HepG2 (cell line): ENCODE data around the gene WDR82. TPM values are rescaled to one million over a fixed set of nuclear protein-coding genes. Genes with fewer than 3 reads are reported as not detected.

Experiments used
- CAMTA2 ChIP-seq: sonication (generic); formaldehyde crosslinking; IDR thresholded peaks from 2 replicates; pipeline ENCODE4 v1.4.0; 2020; ENCODE audit warnings: mild to moderate bottlenecking, missing genetic modification reagents, borderline replicate concordance
- ETV6 ChIP-seq: sonication (generic); formaldehyde crosslinking; conservative IDR thresholded peaks from 2 replicates; pipeline ENCODE4 v1.4.0; 2020; ENCODE audit warnings: missing genetic modification reagents
- FIP1L1 ChIP-seq: fragments of 200-400 bp; formaldehyde crosslinking; IDR thresholded peaks from 2 replicates; pipeline ENCODE4 v1.6.1; 2018; ENCODE audit warnings: low read depth, mild to moderate bottlenecking, low read length, moderate library complexity, borderline replicate concordance; ENCODE audit not compliant: insufficient read depth
- KDM5A ChIP-seq: fragments of 200-600 bp; sonication (generic); IDR thresholded peaks from 2 replicates; pipeline ENCODE4 v1.7.0; 2018; ENCODE audit warnings: antibody characterized with exemption, mild to moderate bottlenecking, low read length, borderline replicate concordance
- MXD1 ChIP-seq: sonication (generic); formaldehyde crosslinking; IDR thresholded peaks from 2 replicates; pipeline ENCODE4 v1.4.0; 2020; ENCODE audit warnings: mild to moderate bottlenecking, missing genetic modification reagents
- PHF20 ChIP-seq: sonication (generic); formaldehyde crosslinking; IDR thresholded peaks from 2 replicates; pipeline ENCODE4 v1.5.0; 2020; ENCODE audit warnings: mild to moderate bottlenecking, missing genetic modification reagents
- RFX1 ChIP-seq: fragments of 450-650 bp; IDR thresholded peaks from 2 replicates; pipeline ENCODE4 v1.6.1; 2017
- RFXANK ChIP-seq: IDR thresholded peaks from 2 replicates; pipeline ENCODE4 v1.6.1; 2016
- SP1 ChIP-seq, 2 experiments: fragments of 450-650 bp in 1 of 2; sonication (generic) in 1 of 2; formaldehyde crosslinking in 1 of 2; IDR thresholded peaks; 2 replicates each; pipeline versions ENCODE4 v1.4.0 to v1.6.1; 2016 to 2020; ENCODE audit warnings: missing genetic modification reagents in 1 of 2
- TAF15 ChIP-seq: fragments of 200-400 bp; formaldehyde crosslinking; IDR thresholded peaks from one replicate; pipeline ENCODE4 v1.6.1; 2018; ENCODE audit warnings: mild to moderate bottlenecking, low read depth, low read length; ENCODE audit not compliant: poor library complexity, severe bottlenecking
- TERF1 ChIP-seq: sonication (generic); formaldehyde crosslinking; IDR thresholded peaks from 2 replicates; pipeline ENCODE4 v1.8.0; 2022; ENCODE audit warnings: mild to moderate bottlenecking, missing genetic modification reagents, moderate library complexity
- TFDP1 ChIP-seq: IDR thresholded peaks from 2 replicates; pipeline ENCODE4 v1.6.1; 2016; ENCODE audit warnings: missing compliant biosample characterization, missing genetic modification reagents, borderline replicate concordance
- ZBTB7A ChIP-seq: sonication (generic); formaldehyde crosslinking; IDR thresholded peaks from 2 replicates; pipeline ENCODE4 v1.8.0; 2022; ENCODE audit warnings: mild to moderate bottlenecking, missing genetic modification reagents
- ZHX2 ChIP-seq, 2 experiments: sonication (generic) in 1 of 2; formaldehyde crosslinking in 1 of 2; IDR thresholded peaks; 2 replicates each; pipeline versions ENCODE4 v1.6.1 to v1.9.0; 2014 to 2022; ENCODE audit warnings: antibody characterized with exemption in 1 of 2, borderline replicate concordance in 1 of 2, inconsistent platforms in 1 of 2, low read depth in 1 of 2, missing genetic modification reagents in 1 of 2
- ZNF572 ChIP-seq: sonication (generic); formaldehyde crosslinking; IDR thresholded peaks from 2 replicates; pipeline ENCODE4 v1.5.1; 2020; ENCODE audit warnings: mild to moderate bottlenecking, missing genetic modification reagents
- ZNF597 ChIP-seq: sonication (generic); formaldehyde crosslinking; IDR thresholded peaks from 2 replicates; pipeline ENCODE4 v1.5.0; 2020; ENCODE audit warnings: missing genetic modification reagents
- ZNF616 ChIP-seq: sonication (generic); formaldehyde crosslinking; IDR thresholded peaks from 2 replicates; pipeline ENCODE4 v1.5.0; 2020; ENCODE audit warnings: low read depth, mild to moderate bottlenecking, missing genetic modification reagents
- ZNF709 ChIP-seq: sonication (generic); formaldehyde crosslinking; IDR thresholded peaks from 2 replicates; pipeline ENCODE4 v1.5.0; 2020; ENCODE audit warnings: mild to moderate bottlenecking, missing genetic modification reagents
- ZNF839 ChIP-seq: sonication (generic); formaldehyde crosslinking; IDR thresholded peaks from 2 replicates; pipeline ENCODE4 v1.4.0; 2020; ENCODE audit warnings: missing genetic modification reagents, mild to moderate bottlenecking, borderline replicate concordance
- ZSCAN9 ChIP-seq: IDR thresholded peaks from 2 replicates; pipeline ENCODE4 v1.6.1; 2016; ENCODE audit warnings: borderline replicate concordance
- polyA plus RNA-seq, 8 experiments: library from polyadenylated mRNA; depleted of rRNA in 3 of 8; stranded (reverse) in 7 of 8; unstranded in 1 of 8; fragments of >200 nt; fragmentation: Illumina TruSeq in 4 of 8; extraction: Trizol in 4 of 8; gene quantifications; 2 replicates each; pipeline versions ENCODE4 v1.2.1 to v1.2.3, GENCODE V29; 2011 to 2016; ENCODE audit warnings: low read depth in 4 of 8, missing spikeins in 1 of 8, mixed read lengths in 1 of 8; ENCODE audit not compliant: insufficient read depth in 1 of 8
- total RNA-seq, 5 experiments: library from RNA; depleted of rRNA; stranded (reverse); fragments of >200 nt; fragmentation: Illumina TruSeq; extraction: Trizol; gene quantifications; 2 replicates each; pipeline ENCODE4 v1.2.3, GENCODE V29; 2016; ENCODE audit warnings: low read depth in 1 of 5

The WDR82 gene
- total and polyA plus RNA-seq, 2 of the 13 experiments (the other 11 are each of a cell fraction or from before 2014, with no cell fraction given) = 39.1 to 59.5 TPM

GRCh38 chr3:52289338-52289746 is 10.9 kb upstream of the WDR82 start (continued):
- TF ChIP-seq ZNF839 (CRISPR knock-in tag) (no peak), KDM5A (no peak), PHF20 (CRISPR knock-in tag) (no peak), ZNF572 (CRISPR knock-in tag) (peak; percentile 72; the same call in 1 of the 2 replicates), ZBTB7A (CRISPR knock-in tag) (no peak), ZNF709 (CRISPR knock-in tag) (no peak), ZNF616 (peak; percentile 22; the same call in 1 of the 2 replicates), TAF15 (no peak), FIP1L1 (no peak), ZNF597 (CRISPR knock-in tag) (no peak), SP1 (IDR thresholded peaks at IDR 0.05) (no peak), SP1 (CRISPR knock-in tag; IDR thresholded peaks at IDR 0.05) (no peak), ZHX2 (IDR thresholded peaks at IDR 0.05; ENCODE audit: low read depth) (0 out of 2 replicates have a peak, but pooled peaks have one; percentile 11), ZHX2 (CRISPR knock-in tag; IDR thresholded peaks at IDR 0.05; ENCODE audit: borderline replicate concordance) (no peak), MXD1 (CRISPR knock-in tag) (no peak), CAMTA2 (CRISPR knock-in tag) (no peak), TFDP1 (0 out of 2 replicates have a peak, but pooled peaks have one; percentile 1), RFXANK (CRISPR knock-in tag) (no peak), TERF1 (no peak), RFX1 (no peak), ETV6 (CRISPR knock-in tag) (no peak), ZSCAN9 (CRISPR knock-in tag) (no peak)
